Measurements from ENCODE around the gene BCL2L14. TPM values are rescaled to one million over a fixed set of nuclear protein-coding genes. Genes with fewer than 3 reads are reported as not detected.

BCL2L14 gene
- total and polyA plus RNA-seq, 2 of the 13 experiments (the other 11 are each of a cell fraction or from before 2014, with no cell fraction given), result 0.11 TPM; not detected in 1

- TF ChIP-seq RAD21 (CRISPR knock-in tag; IDR thresholded peaks at IDR 0.05) (peak; percentile 88), MXD3 (CRISPR knock-in tag; IDR thresholded peaks at IDR 0.05) (no peak), KLF11 (CRISPR knock-in tag; IDR thresholded peaks at IDR 0.05) (no peak), HINFP (CRISPR knock-in tag; IDR thresholded peaks at IDR 0.05; ENCODE audit: low read depth) (no peak), MTA1 (CRISPR knock-in tag; IDR thresholded peaks at IDR 0.05; ENCODE audit: borderline replicate concordance) (no peak), HMG20A (CRISPR knock-in tag; IDR thresholded peaks at IDR 0.05; ENCODE audit: borderline replicate concordance) (no peak), ZNF124 (CRISPR knock-in tag; IDR thresholded peaks at IDR 0.05) (no peak), ZNF543 (CRISPR knock-in tag; IDR thresholded peaks at IDR 0.05) (no peak), TEAD3 (CRISPR knock-in tag; optimal IDR thresholded peaks at IDR 0.05; ENCODE audit: borderline replicate concordance) (no peak), ZNF326 (CRISPR knock-in tag; IDR thresholded peaks at IDR 0.05; ENCODE audit: borderline replicate concordance) (no peak), CHCHD3 (CRISPR knock-in tag; IDR thresholded peaks at IDR 0.05) (no peak), GLI4 (CRISPR knock-in tag; IDR thresholded peaks at IDR 0.05; ENCODE audit: borderline replicate concordance) (no peak), ZNF468 (CRISPR knock-in tag; IDR thresholded peaks at IDR 0.05) (no peak), SP140L (CRISPR knock-in tag; IDR thresholded peaks at IDR 0.05; ENCODE audit: borderline replicate concordance) (no peak), SMC3 (IDR thresholded peaks at IDR 0.05; ENCODE audit: low read length) (peak; percentile 97), ZNF253 (CRISPR knock-in tag; IDR thresholded peaks at IDR 0.05; ENCODE audit: borderline replicate concordance) (no peak), ZNF619 (CRISPR knock-in tag; IDR thresholded peaks at IDR 0.05) (no peak), CAMTA2 (CRISPR knock-in tag; IDR thresholded peaks at IDR 0.05; ENCODE audit: borderline replicate concordance) (no peak), JDP2 (CRISPR knock-in tag; IDR thresholded peaks at IDR 0.05; ENCODE audit: borderline replicate concordance) (no peak), ZNF598 (CRISPR knock-in tag; IDR thresholded peaks at IDR 0.05; ENCODE audit: borderline replicate concordance) (no peak), ZNF644 (CRISPR knock-in tag; IDR thresholded peaks at IDR 0.05; ENCODE audit: low read depth) (no peak), GABPA (IDR thresholded peaks at IDR 0.05; ENCODE audit: low read depth, low read length) (no peak), GABPA (CRISPR knock-in tag; IDR thresholded peaks at IDR 0.05; ENCODE audit: low read depth) (0 out of 2 replicates have a peak, but pooled peaks have one; percentile 12), ZNF749 (CRISPR knock-in tag; IDR thresholded peaks at IDR 0.05; ENCODE audit: borderline replicate concordance) (no peak), MAF1 (CRISPR knock-in tag; IDR thresholded peaks at IDR 0.05; ENCODE audit: borderline replicate concordance) (0 out of 2 replicates have a peak, but pooled peaks have one; percentile 42), NFYC (CRISPR knock-in tag; IDR thresholded peaks at IDR 0.05) (no peak), TAF1 (CRISPR knock-in tag; IDR thresholded peaks at IDR 0.05) (no peak), TRAFD1 (CRISPR knock-in tag; IDR thresholded peaks at IDR 0.05; ENCODE audit: borderline replicate concordance) (no peak), GFI1 (CRISPR knock-in tag; IDR thresholded peaks at IDR 0.05; ENCODE audit: borderline replicate concordance) (0 out of 2 replicates have a peak, but pooled peaks have one; percentile 40)
Measured at GRCh38 chr12:12032851-12033797, 37.6 kb upstream of the BCL2L14 start (continued).
